Kidney glomerular epithelial cell (primary cell): Measurements from ENCODE around the gene MTFR2.
"Not testable (repeated sequence)": the region's sequence is repeated elsewhere in the genome, so short reads cannot be mapped to it uniquely, and the experiment has no call there.

Experiments used
- DNase-seq: peaks from one replicate; lab custom pipeline; 2025; lab: John Stamatoyannopoulos, UW

The MTFR2 gene

GRCh38 chr6:136235233-136235564 is 14.9 kb downstream of the MTFR2 start:
- DNase-seq: peak; percentile 24

DNA sequence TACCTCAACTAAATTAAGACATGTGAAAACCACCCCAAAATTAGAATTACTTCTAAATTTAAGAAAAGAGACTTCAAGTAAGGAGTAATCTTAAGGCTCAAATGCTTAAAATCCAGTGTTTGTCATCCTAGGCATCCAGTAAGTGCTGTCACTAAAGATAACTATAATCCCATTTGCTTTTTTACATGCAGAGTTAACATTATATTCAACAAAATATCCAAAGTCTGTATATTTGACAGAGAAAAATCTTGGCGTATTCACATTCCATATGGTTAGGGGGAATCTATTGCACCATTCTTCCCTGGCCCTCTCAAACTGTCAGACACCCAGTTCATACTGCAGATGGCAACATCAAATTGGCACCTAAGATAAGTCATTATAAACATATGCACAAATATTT is 17.4 kb downstream of the MTFR2 start:
- no peak for DNase-seq

DNA sequence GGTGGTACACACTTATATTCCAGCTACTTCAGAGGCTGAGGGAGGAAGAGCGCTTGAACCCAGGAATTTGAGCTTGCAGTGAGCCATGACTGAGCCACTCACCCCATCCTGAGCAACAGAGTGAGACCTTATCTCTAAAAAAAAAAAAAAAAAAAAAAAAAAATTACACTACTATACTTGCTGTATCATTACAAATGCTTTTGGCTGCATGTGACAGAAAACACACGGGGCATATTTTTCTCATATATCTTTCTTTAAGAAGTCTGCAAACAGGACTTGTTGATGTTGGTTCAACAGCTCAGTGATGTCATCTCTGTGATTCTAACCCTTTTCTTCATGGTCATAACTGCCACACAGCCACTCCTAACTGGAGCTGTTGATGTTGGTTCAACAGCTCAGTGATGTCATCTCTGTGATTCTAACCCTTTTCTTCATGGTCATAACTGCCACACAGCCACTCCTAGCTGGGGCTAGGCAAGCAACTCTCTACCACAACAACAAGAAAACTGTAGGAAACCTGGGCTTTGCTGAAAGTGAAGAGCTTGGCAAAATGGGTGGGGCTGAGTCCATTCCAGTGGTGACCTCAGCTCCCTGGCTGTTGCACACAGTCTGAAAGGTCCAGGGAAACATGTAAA is 19.8 kb downstream of the MTFR2 start:
- DNase-seq: no peak

GRCh38 chr6:136228814-136229213 is 21.3 kb downstream of the MTFR2 start:
- DNase-seq: no peak

- peak; percentile 77 for DNase-seq
These were observed 23.3 kb downstream of the MTFR2 start for GRCh38 chr6:136226674-136227377.

- peak; percentile 62 for DNase-seq
These were observed 24.0 kb downstream of the MTFR2 start for GRCh38 chr6:136226027-136226673.

GRCh38 chr6:136225496-136225895 is 24.6 kb downstream of the MTFR2 start:
- DNase-seq: no peak

DNA sequence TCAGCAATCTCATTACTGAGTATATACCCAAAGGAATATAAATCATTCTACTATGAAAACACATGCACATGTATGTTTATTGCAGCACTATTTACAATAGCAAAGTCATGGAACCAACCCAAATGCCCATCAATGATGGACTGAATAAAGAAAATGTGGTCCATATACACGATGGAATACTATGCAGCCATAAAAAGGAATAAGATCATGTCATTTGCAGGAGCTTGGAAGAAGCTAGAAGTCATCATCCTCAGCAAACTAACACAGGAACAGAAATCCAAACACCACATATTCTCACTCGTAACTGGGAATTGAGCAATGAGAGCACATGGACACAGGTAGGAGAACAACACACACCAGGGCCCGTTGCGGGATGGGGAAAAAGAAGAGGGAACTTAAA is 25.1 kb downstream of the MTFR2 start:
- not testable (repeated sequence) for DNase-seq

DNA sequence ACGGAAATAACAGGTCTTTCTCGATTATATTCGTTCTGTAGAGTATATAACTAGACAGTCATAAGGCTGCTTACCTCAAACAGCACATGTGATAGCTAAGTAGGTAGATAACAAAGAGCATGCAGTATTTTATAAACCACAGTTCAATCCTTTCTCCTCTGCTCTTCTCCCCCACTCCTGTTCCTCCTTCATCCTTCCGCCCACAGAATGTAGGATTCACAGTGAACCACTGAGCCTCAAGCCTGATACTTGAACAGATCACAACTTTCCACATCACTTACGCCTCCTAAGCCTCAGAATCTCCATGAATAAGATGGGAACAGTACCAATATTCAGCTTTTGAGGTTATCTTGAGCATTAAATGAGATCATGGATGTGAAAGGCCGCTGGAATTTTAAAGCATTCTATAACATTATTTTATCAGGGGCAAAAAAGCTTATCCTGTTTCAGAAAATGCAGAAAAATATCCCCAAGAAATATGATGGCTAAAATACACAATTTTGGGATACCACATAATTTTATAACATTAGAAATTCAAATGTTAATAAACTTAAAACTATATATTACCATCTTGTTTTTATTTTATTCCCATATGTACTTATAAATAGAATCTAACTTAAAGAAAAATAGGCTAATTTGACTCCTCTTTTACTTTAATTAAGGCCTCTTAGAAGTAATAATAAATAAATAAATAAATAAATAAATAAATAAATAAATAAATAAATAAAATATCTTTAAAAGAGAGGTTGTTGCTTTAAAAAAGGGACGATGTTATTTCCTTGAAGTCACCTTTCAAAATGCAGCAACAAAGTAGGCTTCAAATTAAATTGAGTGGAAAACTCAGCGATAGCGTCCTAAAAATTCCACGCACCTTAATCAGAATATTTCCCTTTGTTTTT is 33.4 kb downstream of the MTFR2 start:
- DNase-seq: no peak

DNA sequence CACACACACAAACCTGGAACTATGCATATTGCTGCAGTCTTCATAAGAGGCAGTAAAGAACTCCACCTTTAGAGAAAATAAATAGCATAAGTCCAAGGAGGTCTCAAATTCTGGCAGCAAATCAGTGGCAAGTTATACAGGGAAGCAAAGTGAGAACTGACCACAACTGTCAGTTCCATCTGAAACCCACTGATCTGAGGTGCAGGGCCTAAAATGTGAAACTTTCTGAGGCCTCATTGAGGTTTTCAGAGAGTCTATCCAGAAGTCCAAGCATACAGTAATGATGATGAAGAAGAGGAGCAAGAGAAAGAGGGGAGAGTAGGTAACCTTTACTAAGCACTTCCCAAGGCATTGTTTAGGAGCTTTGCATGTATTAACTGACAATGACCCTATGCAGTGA is 36.3 kb downstream of the MTFR2 start:
- no peak for DNase-seq

DNA sequence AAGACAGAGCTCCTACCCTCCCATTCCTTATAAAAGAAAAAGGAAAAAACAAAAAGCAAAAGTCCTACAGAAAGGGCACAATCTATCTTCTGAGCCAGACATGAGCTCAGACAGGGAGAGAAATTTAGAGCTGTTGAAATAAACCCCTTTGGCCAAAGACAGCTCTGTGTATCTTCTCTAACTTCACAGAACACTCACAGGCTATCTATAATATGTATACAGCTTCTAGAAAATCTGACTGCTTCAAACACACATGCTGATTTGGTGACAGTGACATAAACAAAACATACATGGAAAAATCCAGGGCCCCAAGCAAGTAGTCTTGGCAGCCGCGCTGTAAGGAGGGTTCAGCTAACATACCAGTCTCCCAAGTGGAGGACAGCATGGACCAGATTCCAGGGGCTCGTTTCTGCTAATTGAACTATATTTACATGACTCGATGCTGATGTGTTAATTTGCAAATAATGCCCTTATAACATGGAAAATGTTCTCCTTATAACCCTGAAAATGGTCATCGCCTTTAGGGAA is 37.0 kb downstream of the MTFR2 start:
- DNase-seq: no peak

DNA sequence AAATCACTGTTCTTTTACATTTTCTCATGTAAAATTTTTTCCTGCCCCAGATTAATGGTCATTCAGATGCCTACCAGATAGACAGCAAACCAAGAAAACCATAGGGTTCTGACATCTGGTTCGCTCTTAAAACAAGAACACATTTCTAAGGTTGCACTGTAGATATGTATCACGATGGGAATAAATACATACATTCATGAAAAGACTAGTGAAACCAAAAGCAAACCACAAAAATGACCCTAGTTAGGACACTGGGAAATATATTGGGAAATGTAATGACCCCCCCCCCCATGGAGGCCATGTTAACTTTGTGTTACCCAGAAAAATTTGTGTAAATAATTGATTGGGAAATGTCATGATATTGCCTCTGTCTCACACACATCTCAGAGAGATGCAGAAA is 37.5 kb downstream of the MTFR2 start:
- no peak for DNase-seq

GRCh38 chr6:136210398-136211165 is 39.5 kb downstream of the MTFR2 start:
- DNase-seq: no peak

GRCh38 chr6:136209496-136209895 is 40.6 kb downstream of the MTFR2 start:
- no peak for DNase-seq

GRCh38 chr6:136208783-136209182 is 41.3 kb downstream of the MTFR2 start:
- no peak for DNase-seq

DNA sequence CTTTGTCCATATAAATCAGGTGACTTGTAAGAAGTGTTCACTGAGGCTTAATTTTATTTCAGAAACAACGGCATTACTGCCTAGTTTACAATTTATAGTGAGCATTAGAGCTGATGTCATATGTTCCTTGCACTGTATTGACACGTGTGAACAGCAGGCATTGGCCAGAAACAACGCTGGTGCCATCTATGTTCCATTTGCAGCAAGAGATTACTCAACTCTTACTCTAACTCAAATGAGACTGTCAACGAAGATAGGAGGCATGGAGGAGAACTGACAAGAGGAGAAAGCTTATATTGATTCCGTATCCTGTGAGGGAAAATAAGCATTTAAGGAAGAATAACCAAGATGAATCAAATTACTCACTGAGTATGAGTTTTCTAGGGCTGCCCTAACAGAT is 48.4 kb downstream of the MTFR2 start:
- DNase-seq: no peak

- DNase-seq: no peak
These were observed 57.2 kb downstream of the MTFR2 start for GRCh38 chr6:136192902-136193301.

- DNase-seq: no peak
These were observed 58.4 kb downstream of the MTFR2 start for GRCh38 chr6:136191606-136192312.

GRCh38 chr6:136189104-136189503 is 61.0 kb downstream of the MTFR2 start:
- no peak for DNase-seq

GRCh38 chr6:136188486-136188885 is 61.6 kb downstream of the MTFR2 start:
- DNase-seq: no peak

DNA sequence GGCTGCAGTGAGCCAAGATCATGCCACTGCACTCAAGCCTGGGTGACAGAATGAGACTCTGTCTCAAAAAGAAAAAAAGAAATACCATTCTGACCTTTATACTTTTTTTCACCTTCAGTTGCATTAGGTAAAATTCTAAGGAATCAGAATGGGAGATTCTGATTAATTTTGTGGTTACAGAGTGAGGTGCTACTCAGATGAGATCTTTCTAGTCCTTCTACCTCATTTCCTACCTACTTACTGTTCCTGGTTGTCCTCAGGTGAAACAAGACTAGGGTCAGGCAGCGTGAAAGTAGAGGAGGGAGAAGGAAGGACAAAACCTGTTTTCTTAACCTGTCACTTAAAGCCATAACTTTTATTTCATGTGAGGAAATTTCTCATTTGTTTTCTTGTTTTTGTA is 63.7 kb downstream of the MTFR2 start:
- DNase-seq: no peak
